GM21825 (cell line): ENCODE measurements around the gene RAP1B.
A peak's percentile ranks its signal among the peaks of the same experiment; 100 is the strongest.

Experiments
- ATAC-seq: cut with Tn5 transposase; IDR thresholded peaks from one replicate; pipeline ENCODE4 v1.9.1; 2021; ENCODE audit warnings: mild to moderate bottlenecking, moderate library complexity; ENCODE audit not compliant: unreplicated experiment

RAP1B gene

GRCh38 chr12:68686595-68687521 lies 76.2 kb downstream of the RAP1B start, which contains the start of gene NUP107:
Gene NUP107, plus strand, starts transcription at chr12:68686978. Its CDS starts 88 bp downstream, at chr12:68687066.
- peak; percentile 94 for ATAC-seq

- ATAC-seq: no peak
Measured at GRCh38 chr12:68695454-68695853, 84.8 kb downstream of the RAP1B start.

- no peak for ATAC-seq
Measured at GRCh38 chr12:68699486-68699885, 88.8 kb downstream of the RAP1B start.
